NB4 (cell line): ENCODE measurements around the gene CFAP299.

ENCODE experiments used
- CTCF ChIP-seq: IDR thresholded peaks from one replicate; pipeline ENCODE4 v1.5.1; 2012; ENCODE audit warnings: low read depth, low read length
- MYC ChIP-seq: IDR thresholded peaks from 2 replicates; pipeline ENCODE4 v1.6.1; 2011; ENCODE audit warnings: low read depth, low read length
- POLR2A ChIP-seq: IDR thresholded peaks from 2 replicates; pipeline ENCODE4 v1.6.1; 2011; ENCODE audit warnings: mild to moderate bottlenecking; ENCODE audit not compliant: insufficient read length; ENCODE audit errors: extremely low read depth

- TF ChIP-seq CTCF (no peak), POLR2A (no peak), MYC (no peak)
Observed at GRCh38 chr4:80926446-80926845, 590.9 kb downstream of the CFAP299 start.
